ENCODE results near the gene REPS1.
"Not testable (repeated sequence)": the region's sequence is repeated elsewhere in the genome, so short reads cannot be mapped to it uniquely, and the experiment has no call there.

Gene REPS1

DNA sequence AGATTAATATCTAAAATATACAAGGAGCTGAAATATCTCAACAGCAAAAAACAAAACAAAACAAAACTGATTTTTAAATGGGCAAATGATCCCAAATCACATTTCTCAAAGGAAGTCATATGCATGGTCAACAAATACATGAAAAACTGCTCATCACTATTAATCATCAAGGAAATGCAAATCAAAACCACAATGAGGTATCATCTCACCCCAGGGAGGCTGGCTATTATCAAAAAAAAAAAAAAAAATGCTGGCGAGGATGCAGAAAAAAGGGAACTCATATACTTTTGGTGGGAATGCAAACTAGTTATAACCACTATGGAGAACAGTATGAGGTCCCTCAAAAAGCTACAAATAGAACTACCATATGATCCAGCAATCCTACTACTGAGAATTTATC lies 34.6 kb downstream of the REPS1 start:
- Histone ChIP-seq H3K9me3 (ENCODE audit: insufficient read depth, low read depth, low read length) (no peaks in the 10 kb centered on the region), H3K27ac (ENCODE audit: low read depth, low read length) (no peak overlapping the region), H3K36me3 (ENCODE audit: insufficient read depth, low read length) (peaks cover 2% of the 10 kb centered on the region; the same call in 1 of the 2 replicates), H3K27me3 (ENCODE audit: insufficient read depth, low read length) (no peaks in the 10 kb centered on the region), H3K4me1 (ENCODE audit: insufficient read depth, low read length) (peaks cover 31% of the 10 kb centered on the region), H3K4me3 (ENCODE audit: low read length) (no peak overlapping the region), H3K9ac (ENCODE audit: low read depth, low read length) (no peak overlapping the region)
- WGBS: no CpG with 5 or more reads among the region's 1 CpG

DNA sequence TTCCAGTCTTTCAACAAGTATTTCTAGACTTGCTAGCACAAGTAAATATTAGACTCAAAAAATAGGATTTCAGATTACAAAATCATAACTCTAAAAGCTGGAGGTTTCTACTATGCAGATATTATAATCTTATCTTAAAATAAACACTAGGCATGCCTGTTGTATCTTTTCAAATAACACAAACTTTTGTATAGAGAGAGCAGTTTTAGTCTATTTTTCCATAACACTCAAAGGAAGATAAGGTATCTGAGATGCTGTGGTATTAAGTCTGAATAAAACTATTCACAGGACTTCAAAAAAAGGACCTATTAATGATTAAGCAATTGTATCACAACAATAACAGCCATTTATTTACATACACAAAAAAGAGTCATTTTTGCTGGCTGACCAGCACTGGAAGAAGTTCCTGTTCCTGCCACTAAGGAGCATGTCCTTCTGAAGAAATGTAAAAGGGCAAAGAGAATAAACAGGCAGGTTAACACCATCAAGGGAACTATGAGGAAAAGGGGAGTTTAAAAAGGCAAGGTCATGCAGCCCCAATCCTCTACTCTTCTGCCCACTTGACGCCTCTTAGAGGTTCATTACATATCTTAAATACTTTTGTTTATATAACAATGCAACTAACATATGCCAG lies 39.4 kb downstream of the REPS1 start:
- Histone ChIP-seq H3K36me3 (ENCODE audit: insufficient read depth, low read length) (peaks cover 22% of the 10 kb centered on the region), H3K27ac (ENCODE audit: low read depth, low read length) (no peak overlapping the region), H3K9ac (ENCODE audit: low read depth, low read length) (no peak overlapping the region), H3K4me1 (ENCODE audit: insufficient read depth, low read length) (peaks cover 14% of the 10 kb centered on the region), H3K4me3 (ENCODE audit: low read length) (no peak overlapping the region), H3K9me3 (ENCODE audit: insufficient read depth, low read depth, low read length) (no peaks in the 10 kb centered on the region), H3K27me3 (ENCODE audit: insufficient read depth, low read length) (no peaks in the 10 kb centered on the region)
- no CpG with 5 or more reads among the region's 1 CpG for WGBS

DNA sequence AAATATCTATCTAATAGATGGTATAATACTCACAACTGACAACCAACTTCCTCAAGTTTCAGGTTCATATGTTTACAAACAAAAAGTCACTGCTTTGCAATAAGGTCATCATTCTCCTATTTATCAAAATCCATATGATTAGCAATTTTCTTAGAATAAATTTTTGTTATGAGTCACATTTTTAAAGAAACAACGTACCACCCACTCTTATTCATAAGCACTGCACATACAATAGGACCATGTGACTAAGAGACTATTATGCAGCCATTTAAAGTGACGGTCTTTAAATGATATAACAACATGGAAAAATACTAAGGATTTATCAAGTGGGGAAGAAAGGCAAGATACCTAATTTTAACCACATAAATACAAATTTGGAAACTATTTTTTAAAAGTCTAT lies 40.0 kb downstream of the REPS1 start:
- no peak overlapping the region for H3K4me3 ChIP-seq (ENCODE audit: low read length)
- WGBS: 100% methylated on average over 2 of the region's 2 CpGs
- H3K9me3 ChIP-seq (ENCODE audit: insufficient read depth, low read depth, low read length): no peaks in the 10 kb centered on the region
- H3K9ac ChIP-seq (ENCODE audit: low read depth, low read length): no peak overlapping the region
- peaks cover 29% of the 10 kb centered on the region for H3K36me3 ChIP-seq (ENCODE audit: insufficient read depth, low read length)
- peaks cover 14% of the 10 kb centered on the region for H3K4me1 ChIP-seq (ENCODE audit: insufficient read depth, low read length)
- no peaks in the 10 kb centered on the region for H3K27me3 ChIP-seq (ENCODE audit: insufficient read depth, low read length)
- H3K27ac ChIP-seq (ENCODE audit: low read depth, low read length): no peak overlapping the region

DNA sequence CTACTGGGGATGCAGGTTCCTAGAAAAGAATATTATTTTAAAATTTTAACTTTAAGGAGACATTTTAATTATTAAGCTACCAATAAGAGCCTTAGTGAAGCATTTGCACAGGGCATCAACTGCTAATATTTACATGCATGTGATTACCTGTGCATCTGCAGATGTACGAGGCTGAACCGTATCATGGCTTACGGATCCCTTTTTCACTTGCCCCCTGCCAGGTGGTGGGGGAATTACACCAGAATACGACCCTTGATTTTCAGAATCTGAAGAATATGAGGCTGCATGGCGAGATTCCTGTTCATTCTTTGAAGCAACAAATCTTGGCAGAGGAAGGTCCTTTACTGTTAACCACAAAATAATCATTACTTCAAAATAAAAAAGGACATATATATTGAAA lies 42.7 kb downstream of the REPS1 start:
- Histone ChIP-seq H3K4me1 (ENCODE audit: insufficient read depth, low read length) (peaks cover 14% of the 10 kb centered on the region), H3K4me3 (ENCODE audit: low read length) (no peak overlapping the region), H3K9me3 (ENCODE audit: insufficient read depth, low read depth, low read length) (no peaks in the 10 kb centered on the region), H3K27me3 (ENCODE audit: insufficient read depth, low read length) (no peaks in the 10 kb centered on the region), H3K36me3 (ENCODE audit: insufficient read depth, low read length) (peaks cover 51% of the 10 kb centered on the region), H3K27ac (ENCODE audit: low read depth, low read length) (no peak overlapping the region), H3K9ac (ENCODE audit: low read depth, low read length) (no peak overlapping the region)
- WGBS: 86% methylated on average over 5 of the region's 5 CpGs

DNA sequence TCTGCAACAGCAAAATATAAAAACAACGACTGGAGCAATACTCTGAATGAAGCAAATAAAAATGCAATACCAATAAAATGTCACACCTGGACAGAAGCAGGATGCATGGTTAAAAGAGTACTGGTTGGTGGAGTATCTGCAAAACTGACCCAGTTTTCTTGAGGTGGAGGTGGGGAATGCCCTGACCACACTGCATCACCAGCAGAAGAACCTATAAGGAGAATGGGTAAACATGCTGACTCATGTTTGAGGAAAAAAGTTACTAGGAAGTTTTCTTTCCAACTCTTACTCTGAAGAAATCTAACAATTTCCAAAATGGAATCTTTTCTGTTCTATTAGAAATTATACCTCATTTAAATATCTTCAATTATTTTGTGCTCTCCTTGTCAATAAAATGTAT lies 43.6 kb downstream of the REPS1 start:
- H3K36me3 ChIP-seq (ENCODE audit: insufficient read depth, low read length): peaks cover 60% of the 10 kb centered on the region
- no peak overlapping the region; the same call in 1 of the 2 replicates for H3K9ac ChIP-seq (ENCODE audit: low read depth, low read length)
- no peak overlapping the region for H3K4me3 ChIP-seq (ENCODE audit: low read length)
- peaks cover 11% of the 10 kb centered on the region for H3K4me1 ChIP-seq (ENCODE audit: insufficient read depth, low read length)
- no peaks in the 10 kb centered on the region for H3K27me3 ChIP-seq (ENCODE audit: insufficient read depth, low read length)
- no CpG with 5 or more reads among the region's 1 CpG for WGBS
- no peak overlapping the region for H3K27ac ChIP-seq (ENCODE audit: low read depth, low read length)
- H3K9me3 ChIP-seq (ENCODE audit: insufficient read depth, low read depth, low read length): no peaks in the 10 kb centered on the region

DNA sequence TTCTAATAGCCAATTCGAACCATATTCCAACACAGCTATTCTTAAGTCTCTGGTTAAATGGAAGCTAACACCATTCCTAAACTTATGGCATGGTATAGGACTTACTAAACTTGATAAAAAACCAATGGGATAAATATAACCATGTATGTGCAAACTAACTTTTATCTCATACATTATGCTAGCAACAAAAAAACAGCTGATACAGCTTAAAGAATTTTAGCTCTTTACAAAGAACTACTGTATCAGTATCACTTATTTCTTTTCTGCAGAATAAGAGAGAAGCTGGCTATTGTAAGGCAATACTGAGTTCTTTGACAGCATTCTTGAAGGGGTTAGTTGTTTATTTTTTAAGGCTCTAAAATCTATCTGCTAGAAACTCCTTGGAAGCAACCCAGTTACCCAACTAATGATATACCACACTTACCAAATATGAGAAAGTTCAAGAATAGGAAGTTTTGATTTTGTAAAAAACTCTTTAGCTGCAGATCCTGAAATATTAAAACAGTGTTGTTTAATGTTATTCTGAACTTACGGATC lies 44.9 kb downstream of the REPS1 start:
- Histone ChIP-seq H3K9ac (ENCODE audit: low read depth, low read length) (no peak overlapping the region), H3K36me3 (ENCODE audit: insufficient read depth, low read length) (peaks cover 71% of the 10 kb centered on the region), H3K27ac (ENCODE audit: low read depth, low read length) (no peak overlapping the region), H3K27me3 (ENCODE audit: insufficient read depth, low read length) (no peaks in the 10 kb centered on the region), H3K4me1 (ENCODE audit: insufficient read depth, low read length) (no peaks in the 10 kb centered on the region), H3K4me3 (ENCODE audit: low read length) (no peak overlapping the region), H3K9me3 (ENCODE audit: insufficient read depth, low read depth, low read length) (peaks cover 4% of the 10 kb centered on the region; the same call in 1 of the 2 replicates)
- WGBS: 93% methylated on average over 2 of the region's 2 CpGs

DNA sequence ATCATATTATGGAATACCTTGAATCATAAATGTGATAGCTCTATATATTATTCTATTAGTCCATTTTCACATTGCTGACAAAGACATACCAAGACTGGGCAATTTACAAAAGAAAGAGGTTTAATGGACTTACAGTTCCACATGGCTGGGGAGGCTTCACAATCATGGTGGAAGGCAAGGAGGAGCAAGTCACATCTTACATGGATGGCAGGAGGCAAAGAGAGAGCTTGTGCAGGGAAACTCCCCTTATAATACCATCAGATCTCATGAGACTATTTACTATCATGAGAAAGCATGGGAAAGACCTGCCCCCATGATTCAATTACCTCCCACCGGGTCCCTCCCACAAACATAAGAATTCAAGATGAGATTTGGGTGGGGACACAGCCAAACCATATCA lies 51.2 kb downstream of the REPS1 start:
- H3K27ac ChIP-seq (ENCODE audit: low read depth, low read length); H3K4me1 ChIP-seq (ENCODE audit: insufficient read depth, low read length); H3K9ac ChIP-seq (ENCODE audit: low read depth, low read length); H3K27me3 ChIP-seq (ENCODE audit: insufficient read depth, low read length); H3K4me3 ChIP-seq (ENCODE audit: low read length): not testable (repeated sequence)
- peaks cover 76% of the 10 kb centered on the region for H3K36me3 ChIP-seq (ENCODE audit: insufficient read depth, low read length)
- peaks cover 19% of the 10 kb centered on the region; the same call in 1 of the 2 replicates for H3K9me3 ChIP-seq (ENCODE audit: insufficient read depth, low read depth, low read length)
- 100% methylated on average over 1 of the region's 1 CpG for WGBS

DNA sequence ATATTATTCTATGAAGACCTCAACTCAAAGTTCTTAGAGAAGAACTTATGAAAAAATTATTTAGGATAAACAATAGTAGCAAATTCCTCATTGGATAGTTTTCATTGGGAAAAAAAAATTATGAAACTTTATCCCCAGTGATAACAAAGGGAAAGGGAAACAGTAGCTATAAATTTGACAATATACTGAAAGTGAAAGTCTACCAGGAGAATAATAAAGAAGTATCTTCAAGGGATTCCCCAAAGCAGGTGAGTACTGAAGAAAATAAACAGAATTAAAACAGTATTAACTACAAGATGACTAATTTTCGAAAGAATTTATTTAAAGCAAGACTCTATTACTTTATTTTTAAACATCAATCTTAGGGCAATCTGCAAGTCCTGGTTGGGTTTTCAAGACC lies 56.4 kb downstream of the REPS1 start:
- H3K4me1 ChIP-seq (ENCODE audit: insufficient read depth, low read length): no peaks in the 10 kb centered on the region
- no peak overlapping the region for H3K27ac ChIP-seq (ENCODE audit: low read depth, low read length)
- peaks cover 2% of the 10 kb centered on the region; the same call in 1 of the 2 replicates for H3K9me3 ChIP-seq (ENCODE audit: insufficient read depth, low read depth, low read length)
- no peak overlapping the region for H3K4me3 ChIP-seq (ENCODE audit: low read length)
- WGBS: 100% methylated on average over 1 of the region's 1 CpG
- H3K9ac ChIP-seq (ENCODE audit: low read depth, low read length): no peak overlapping the region
- peaks cover 64% of the 10 kb centered on the region for H3K36me3 ChIP-seq (ENCODE audit: insufficient read depth, low read length)
- H3K27me3 ChIP-seq (ENCODE audit: insufficient read depth, low read length): no peaks in the 10 kb centered on the region

DNA sequence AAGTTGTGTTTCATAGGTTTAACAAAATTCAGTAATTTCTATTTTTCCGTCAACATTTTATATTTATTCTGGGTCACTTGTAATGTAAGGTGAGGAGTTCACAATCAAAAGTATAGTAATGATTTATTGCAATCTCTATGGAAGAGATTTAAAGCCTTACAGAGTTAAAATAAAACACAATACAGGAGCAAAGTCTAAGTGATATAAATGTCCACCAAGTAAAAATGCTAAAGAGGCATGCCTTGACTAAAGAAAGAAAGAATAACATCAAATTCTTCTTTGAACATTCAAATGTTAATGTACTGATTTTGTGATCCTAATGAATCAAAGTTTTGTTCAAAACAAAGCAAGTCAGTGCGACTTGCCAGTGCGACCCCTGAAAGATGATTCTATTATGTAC lies 61.5 kb downstream of the REPS1 start:
- no peak overlapping the region for H3K9ac ChIP-seq (ENCODE audit: low read depth, low read length)
- peaks cover 53% of the 10 kb centered on the region for H3K36me3 ChIP-seq (ENCODE audit: insufficient read depth, low read length)
- WGBS: no CpG with 5 or more reads among the region's 3 CpGs
- H3K9me3 ChIP-seq (ENCODE audit: insufficient read depth, low read depth, low read length): no peaks in the 10 kb centered on the region
- no peak overlapping the region for H3K4me3 ChIP-seq (ENCODE audit: low read length)
- H3K27me3 ChIP-seq (ENCODE audit: insufficient read depth, low read length): no peaks in the 10 kb centered on the region
- H3K27ac ChIP-seq (ENCODE audit: low read depth, low read length): no peak overlapping the region
- no peaks in the 10 kb centered on the region for H3K4me1 ChIP-seq (ENCODE audit: insufficient read depth, low read length)

DNA sequence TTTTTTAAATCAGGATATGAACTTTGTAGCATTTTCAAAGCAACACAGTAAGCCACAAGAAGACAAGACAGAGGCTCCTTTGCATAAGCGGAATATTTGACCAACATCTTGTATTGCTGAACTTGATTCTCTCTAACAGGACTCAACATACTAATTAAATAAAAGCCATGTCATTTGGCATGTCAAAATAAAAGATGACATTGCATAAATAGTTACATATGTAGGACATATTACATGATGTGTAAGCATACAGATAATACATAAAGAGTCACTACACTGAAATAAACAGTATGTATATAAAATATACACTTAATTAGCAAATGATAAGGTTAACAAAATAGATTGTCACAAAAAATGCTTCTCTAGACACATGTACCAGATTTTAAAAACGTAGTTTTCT lies 62.2 kb downstream of the REPS1 start:
- Histone ChIP-seq H3K9ac (ENCODE audit: low read depth, low read length) (no peak overlapping the region), H3K36me3 (ENCODE audit: insufficient read depth, low read length) (peaks cover 54% of the 10 kb centered on the region), H3K27me3 (ENCODE audit: insufficient read depth, low read length) (no peaks in the 10 kb centered on the region), H3K4me1 (ENCODE audit: insufficient read depth, low read length) (no peaks in the 10 kb centered on the region), H3K27ac (ENCODE audit: low read depth, low read length) (no peak overlapping the region), H3K9me3 (ENCODE audit: insufficient read depth, low read depth, low read length) (no peaks in the 10 kb centered on the region), H3K4me3 (ENCODE audit: low read length) (no peak overlapping the region)
- 93% methylated on average over 2 of the region's 2 CpGs for WGBS

DNA sequence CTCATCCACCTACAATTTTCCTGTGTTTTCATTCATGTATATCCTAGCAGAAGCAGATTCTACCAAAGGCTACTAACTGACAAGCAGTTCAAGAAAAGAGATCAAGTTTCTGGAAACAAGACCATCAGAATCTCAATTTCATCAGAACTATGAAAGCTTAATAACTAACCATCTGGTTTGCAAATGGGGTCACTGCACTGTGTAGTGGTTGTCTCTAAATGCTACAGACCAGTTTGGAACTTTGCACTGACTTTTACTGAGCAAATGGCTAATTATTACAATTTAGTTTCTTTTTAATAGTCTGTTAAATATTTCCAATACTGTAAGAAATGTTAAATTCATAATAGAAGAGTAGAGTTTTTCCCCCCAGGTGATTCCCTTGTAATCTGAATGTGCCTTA lies 64.5 kb downstream of the REPS1 start:
- H3K27me3 ChIP-seq (ENCODE audit: insufficient read depth, low read length): no peaks in the 10 kb centered on the region
- peaks cover 62% of the 10 kb centered on the region for H3K36me3 ChIP-seq (ENCODE audit: insufficient read depth, low read length)
- H3K27ac ChIP-seq (ENCODE audit: low read depth, low read length): no peak overlapping the region
- H3K9ac ChIP-seq (ENCODE audit: low read depth, low read length): no peak overlapping the region
- no peaks in the 10 kb centered on the region for H3K4me1 ChIP-seq (ENCODE audit: insufficient read depth, low read length)
- no peaks in the 10 kb centered on the region for H3K9me3 ChIP-seq (ENCODE audit: insufficient read depth, low read depth, low read length)
- H3K4me3 ChIP-seq (ENCODE audit: low read length): no peak overlapping the region

DNA sequence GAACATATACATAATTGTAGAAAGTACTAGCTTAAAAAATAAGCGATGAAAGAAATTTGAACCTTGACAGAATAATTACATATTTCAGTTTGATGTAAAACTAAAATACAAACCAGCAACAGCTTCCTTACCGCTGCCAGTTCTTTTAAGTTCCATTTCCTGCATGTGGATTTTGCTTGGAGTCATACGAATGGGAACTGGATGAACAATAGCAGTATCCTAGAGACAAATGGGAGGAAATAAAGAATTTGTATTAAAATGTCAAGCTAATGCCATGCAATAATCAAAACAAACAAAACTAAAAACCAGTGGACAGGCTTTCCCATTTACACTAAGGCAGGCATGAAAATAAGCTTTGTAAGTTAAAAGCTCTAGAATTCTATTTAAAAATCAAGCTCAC lies 67.1 kb downstream of the REPS1 start:
- 93% methylated on average over 3 of the region's 3 CpGs for WGBS
- Histone ChIP-seq H3K27me3 (ENCODE audit: insufficient read depth, low read length) (no peaks in the 10 kb centered on the region), H3K9ac (ENCODE audit: low read depth, low read length) (no peak overlapping the region), H3K27ac (ENCODE audit: low read depth, low read length) (no peak overlapping the region), H3K36me3 (ENCODE audit: insufficient read depth, low read length) (peaks cover 58% of the 10 kb centered on the region), H3K9me3 (ENCODE audit: insufficient read depth, low read depth, low read length) (no peaks in the 10 kb centered on the region), H3K4me3 (ENCODE audit: low read length) (no peak overlapping the region), H3K4me1 (ENCODE audit: insufficient read depth, low read length) (no peaks in the 10 kb centered on the region)

All from HUES64 (cell line).